ENCODE measurements around the gene LHX3.
A peak's percentile ranks its signal among the peaks of the same experiment; 100 is the strongest.

The LHX3 gene

DNA sequence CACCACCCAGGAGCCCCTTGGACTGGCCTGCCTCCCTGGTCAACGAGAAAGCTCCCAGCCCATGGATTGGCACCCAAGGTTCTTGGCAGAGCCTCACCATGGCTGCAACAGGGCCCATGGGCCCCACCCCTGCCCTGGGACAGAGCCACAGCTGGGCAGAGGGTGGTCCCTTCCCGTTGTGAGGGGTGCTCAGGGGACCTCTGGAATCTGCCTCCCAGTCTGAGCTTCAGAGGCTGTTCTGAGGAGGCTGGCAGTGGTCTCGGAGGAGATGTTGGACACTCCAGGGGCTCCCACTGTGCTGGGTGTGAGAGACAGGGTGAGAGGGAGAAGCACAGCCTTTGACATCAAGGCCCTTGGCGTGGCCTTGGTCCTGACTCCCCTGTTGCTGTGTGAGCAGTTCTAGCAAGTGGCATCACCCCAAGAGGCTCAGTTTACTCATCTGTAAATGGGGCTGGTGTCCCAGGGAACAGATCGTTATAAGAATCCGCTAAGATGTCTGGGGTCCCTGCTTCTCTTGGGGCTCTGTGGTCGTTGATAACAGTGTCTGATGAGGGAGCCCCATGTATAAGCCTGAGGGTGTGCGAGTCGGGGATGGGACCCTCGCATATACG lies 33.0 kb downstream of the LHX3 start:
- Mint-ChIP-seq H3K27ac (no peak overlapping the region), H3K4me1 (peaks cover 9 to 13% of the 10 kb centered on the region in 2 donors), H3K36me3 (no peaks in the 10 kb centered on the region), H3K9me3 (no peaks in the 10 kb centered on the region), H3K27me3 (peaks cover 22 to 42% of the 10 kb centered on the region in 2 donors), H3K4me3 (no peak overlapping the region)
- no peak for DNase-seq
- no peak for ATAC-seq (replicated peaks)

DNA sequence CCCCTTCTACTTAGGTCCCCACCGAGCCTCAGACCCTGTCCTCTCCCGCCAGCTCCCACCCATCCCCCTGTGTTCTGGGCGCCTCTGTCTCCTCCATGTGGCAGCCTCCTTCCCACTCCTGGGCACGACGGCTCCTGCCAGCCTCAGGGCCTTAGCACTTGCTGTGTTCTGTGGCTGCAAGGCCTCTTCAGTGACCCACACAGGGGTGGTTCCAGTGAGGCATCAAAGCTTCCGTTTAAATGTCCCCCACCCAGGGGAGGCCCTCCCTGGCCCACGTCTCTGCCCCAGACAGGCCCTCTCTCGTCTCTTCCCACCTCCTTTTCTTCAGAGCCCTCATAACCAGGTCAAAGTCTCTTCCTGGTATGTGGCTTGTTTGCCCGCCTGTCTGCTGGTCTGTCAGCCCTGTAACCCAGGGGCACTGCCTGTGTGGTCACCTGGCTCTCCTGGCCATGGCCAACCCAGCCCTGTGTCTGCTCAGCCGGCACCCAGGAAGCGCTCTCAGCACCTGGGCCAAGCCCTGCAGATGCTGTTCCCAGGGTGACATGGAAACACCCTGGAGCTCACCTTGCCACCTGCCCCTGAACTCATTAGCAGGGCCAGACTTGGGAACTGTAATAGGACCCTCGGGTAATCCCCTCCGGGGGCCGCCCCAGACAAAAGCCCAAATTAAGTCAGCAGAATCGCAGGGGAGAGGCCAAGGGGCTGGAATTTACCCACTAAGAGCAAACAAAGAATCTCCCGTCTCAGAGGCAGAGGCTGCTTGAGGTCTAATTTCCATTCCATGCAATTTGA lies 33.7 kb downstream of the LHX3 start:
- ATAC-seq (replicated peaks) (no peak), DNase-seq (no peak)
- H3K27me3 Mint-ChIP-seq, result peaks cover 22 to 42% of the 10 kb centered on the region in 2 donors
- peaks cover 9 to 13% of the 10 kb centered on the region in 2 donors for H3K4me1 Mint-ChIP-seq
- H3K36me3 Mint-ChIP-seq, result no peaks in the 10 kb centered on the region
- H3K9me3 Mint-ChIP-seq, result no peaks in the 10 kb centered on the region
- no peak overlapping the region for H3K4me3 Mint-ChIP-seq
- peak overlapping the region; percentile 16 for H3K27ac Mint-ChIP-seq

DNA sequence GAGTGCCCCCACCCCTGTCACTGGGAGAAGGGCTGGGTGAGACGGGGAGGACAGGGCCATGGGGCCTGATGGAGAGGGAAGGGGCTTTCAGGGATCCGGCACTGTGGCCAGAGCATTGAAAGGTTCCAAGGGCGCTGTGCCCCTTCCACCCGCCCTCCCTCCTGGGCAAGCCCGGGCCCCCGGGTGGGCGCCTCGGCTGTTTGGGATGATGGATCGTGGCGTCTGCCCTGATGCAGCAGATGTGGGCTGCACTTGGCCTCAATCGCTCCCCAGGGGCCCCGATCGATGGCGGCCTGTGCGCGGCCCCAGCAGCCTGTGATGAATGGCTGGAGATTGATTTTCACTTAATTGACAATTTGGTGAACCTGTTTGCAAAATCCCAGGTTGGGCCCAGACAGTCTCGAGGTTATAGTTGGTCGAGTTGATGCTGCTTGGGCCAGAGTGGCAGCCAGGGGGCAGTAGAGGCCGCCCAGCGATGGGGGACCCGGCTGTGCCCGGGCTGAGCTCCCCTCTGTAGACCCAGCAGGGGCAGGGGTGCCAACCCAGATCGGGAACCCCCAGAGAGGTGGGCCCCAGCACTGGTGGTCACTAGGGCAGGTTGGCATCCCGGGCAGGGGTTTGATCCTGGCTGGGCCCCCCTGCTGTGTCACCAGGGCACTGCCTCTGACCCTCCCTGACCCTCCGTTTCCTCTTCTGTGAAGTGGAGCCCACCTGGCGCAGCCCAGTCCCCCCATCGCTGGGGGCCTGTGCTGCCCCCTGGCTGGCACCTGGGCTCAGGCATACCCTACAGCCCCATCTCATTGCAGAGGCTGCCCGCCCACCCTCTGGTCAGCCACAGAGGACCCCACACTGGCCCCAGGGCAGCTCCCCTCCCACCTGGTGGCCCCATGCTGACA lies 34.7 kb downstream of the LHX3 start:
- ATAC-seq (replicated peaks) (peak; percentile 92 to 96), DNase-seq (peak; percentile 39)
- Mint-ChIP-seq H3K4me1 (peaks cover 9 to 13% of the 10 kb centered on the region in 2 donors), H3K9me3 (no peaks in the 10 kb centered on the region), H3K27ac (peak overlapping the region; percentile 16), H3K4me3 (no peak overlapping the region), H3K27me3 (peaks cover 22 to 42% of the 10 kb centered on the region in 2 donors), H3K36me3 (no peaks in the 10 kb centered on the region)

DNA sequence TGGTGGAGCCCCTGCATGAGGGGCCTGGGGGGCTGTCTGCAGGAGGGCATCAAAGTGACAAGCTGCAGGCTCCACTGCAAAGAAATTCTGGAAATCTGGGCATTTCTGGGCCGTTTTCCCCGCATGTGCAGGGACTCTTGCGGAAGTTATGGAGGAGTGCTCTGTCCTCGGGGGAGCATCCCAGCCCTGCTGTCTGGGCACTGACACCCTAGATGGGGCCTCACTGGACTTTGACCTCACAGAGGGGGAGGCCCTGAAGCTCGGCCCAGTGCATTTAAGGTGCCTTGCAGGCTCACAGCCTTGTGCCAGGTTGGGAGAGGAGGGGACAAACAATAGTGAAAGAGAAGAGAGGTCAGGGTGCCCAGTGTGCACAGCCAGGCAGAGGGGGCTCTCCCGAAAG lies 35.4 kb downstream of the LHX3 start:
- Mint-ChIP-seq H3K27me3 (peaks cover 22 to 42% of the 10 kb centered on the region in 2 donors), H3K36me3 (no peaks in the 10 kb centered on the region)
- no peak for ATAC-seq (replicated peaks)

DNA sequence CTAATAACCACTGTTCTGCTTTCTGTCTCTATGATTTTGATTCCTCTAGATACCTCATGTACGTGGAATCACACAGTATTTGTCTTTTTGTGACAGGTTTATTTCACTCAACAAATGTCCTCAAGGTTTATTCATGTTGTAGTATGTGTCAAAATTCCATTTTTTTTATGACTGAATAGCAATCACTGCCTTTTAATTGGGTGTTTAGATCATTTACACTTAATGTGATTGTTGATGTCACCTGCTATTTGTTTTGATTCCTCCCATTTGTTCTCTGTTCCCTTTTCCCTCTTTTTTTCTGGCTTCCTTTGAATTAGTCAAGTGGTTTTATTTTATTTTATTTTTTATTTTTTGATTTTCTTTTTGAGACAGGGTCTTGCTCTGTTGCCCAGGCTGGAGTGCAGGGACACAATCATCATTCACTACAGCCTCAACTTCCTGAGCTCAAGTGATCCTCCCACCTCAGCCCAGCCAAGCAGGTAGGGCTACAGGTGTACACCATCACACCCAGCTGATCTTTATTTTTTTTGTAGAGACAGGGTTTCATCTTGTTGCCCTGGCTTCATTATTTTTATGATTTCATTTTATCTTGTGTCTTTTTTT lies 41.6 kb downstream of the LHX3 start:
- H3K4me3 Mint-ChIP-seq, result no peak overlapping the region
- H3K9me3 Mint-ChIP-seq, result peaks cover 5 to 6% of the 10 kb centered on the region in 2 donors
- no peak for ATAC-seq (replicated peaks)
- peaks cover 11 to 23% of the 10 kb centered on the region in 2 donors for H3K27me3 Mint-ChIP-seq
- no peak for DNase-seq
- peaks cover 3% of the 10 kb centered on the region in 2 donors for H3K36me3 Mint-ChIP-seq
- no peaks in the 10 kb centered on the region for H3K4me1 Mint-ChIP-seq
- no peak overlapping the region for H3K27ac Mint-ChIP-seq

More for the DNA sequence above, 35.4 kb downstream of the LHX3 start:
- Mint-ChIP-seq H3K4me3 (no peak overlapping the region), H3K27ac (no peak overlapping the region), H3K4me1 (peaks cover 9 to 13% of the 10 kb centered on the region in 2 donors), H3K9me3 (no peaks in the 10 kb centered on the region)
- no peak for DNase-seq

DNA sequence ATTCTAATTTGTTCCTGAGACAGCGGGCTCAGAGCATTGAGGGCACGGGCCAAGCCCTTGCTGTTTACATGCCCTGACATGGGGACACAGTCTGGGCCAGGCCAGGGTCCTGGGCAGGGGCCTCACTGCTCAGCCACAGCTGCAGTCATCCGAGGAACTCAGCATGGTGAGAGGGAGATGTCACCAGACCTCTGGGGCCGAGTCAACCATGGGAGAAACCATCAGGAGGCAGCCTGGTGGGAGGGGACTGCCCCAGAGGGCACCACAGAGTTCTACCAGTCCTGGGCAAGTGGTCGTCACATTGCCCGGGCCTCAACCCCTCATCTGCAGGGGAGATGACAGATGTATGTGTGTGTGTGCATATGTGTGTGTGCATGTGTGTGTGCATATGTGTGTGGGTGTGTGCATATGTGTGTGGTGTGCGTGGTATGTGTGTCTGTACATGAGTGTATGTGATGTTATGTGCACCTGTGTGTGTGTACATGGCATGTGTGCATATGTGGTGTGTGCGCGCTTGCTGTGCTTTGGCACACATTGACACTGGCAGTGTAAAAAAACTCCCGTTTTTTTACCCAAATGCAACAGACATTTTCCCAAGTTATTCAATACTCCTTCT lies 43.8 kb downstream of the LHX3 start:
- no peak for DNase-seq
- Mint-ChIP-seq H3K27me3 (peaks cover 16 to 26% of the 10 kb centered on the region in 2 donors), H3K27ac (no peak overlapping the region), H3K4me3 (no peak overlapping the region), H3K4me1 (no peaks in the 10 kb centered on the region), H3K9me3 (peaks cover 5 to 6% of the 10 kb centered on the region in 2 donors), H3K36me3 (peaks cover 3% of the 10 kb centered on the region in 2 donors)
- peak in 1 of 2 donors; percentile 54 for ATAC-seq (replicated peaks)

DNA sequence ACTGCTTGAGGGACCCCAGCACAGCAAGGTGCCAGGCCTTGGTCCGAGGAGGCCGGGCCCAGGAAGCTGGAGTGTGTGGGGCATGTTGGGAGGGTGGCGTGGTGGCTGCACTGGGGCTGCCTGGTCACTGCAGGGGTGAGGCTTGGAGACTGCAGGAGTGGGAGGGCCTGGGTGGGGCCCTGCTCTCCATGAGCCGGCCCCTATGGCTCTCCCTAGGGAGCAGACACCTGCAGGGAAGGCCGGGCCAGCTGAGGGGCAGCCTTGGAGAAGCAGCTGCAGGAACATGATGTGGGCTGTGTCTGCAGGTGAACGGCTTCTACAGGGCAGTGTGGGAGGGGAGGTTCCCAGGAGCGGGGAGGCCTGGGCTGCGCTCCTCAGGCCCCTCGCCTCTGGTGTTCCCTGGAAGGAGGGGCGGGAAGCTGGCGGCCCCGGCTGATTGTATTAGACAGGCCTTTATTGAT lies 44.5 kb downstream of the LHX3 start:
- DNase-seq (no peak), ATAC-seq (replicated peaks) (no peak)
- Mint-ChIP-seq H3K27ac (no peak overlapping the region), H3K9me3 (peaks cover 5 to 6% of the 10 kb centered on the region in 2 donors), H3K27me3 (peaks cover 20 to 32% of the 10 kb centered on the region in 2 donors), H3K36me3 (peaks cover 3% of the 10 kb centered on the region in 2 donors), H3K4me1 (no peaks in the 10 kb centered on the region), H3K4me3 (no peak overlapping the region)

DNA sequence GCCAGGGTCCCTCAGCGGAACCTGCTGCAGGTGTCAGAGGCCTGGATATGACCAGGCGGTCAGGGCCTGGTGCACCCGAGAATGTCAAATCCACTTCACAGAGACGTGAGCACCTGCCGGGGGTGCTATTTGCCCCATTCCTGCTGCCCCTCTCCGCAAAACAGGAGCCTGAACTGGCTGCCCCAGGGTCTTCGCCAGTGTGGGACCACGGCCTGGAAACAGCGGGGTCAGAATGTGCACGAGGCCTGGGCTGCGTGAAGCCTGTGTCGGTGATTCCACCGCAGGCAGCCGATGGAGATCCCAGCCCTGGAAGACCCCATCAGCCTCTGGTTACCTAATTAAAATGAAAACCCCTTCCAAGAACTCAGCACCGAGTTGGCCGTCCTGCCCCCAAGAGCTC lies 45.1 kb downstream of the LHX3 start:
- ATAC-seq (replicated peaks) (no peak), DNase-seq (no peak)
- peaks cover 5 to 6% of the 10 kb centered on the region in 2 donors for H3K9me3 Mint-ChIP-seq
- no peak overlapping the region for H3K4me3 Mint-ChIP-seq
- peaks cover 26 to 37% of the 10 kb centered on the region in 2 donors for H3K27me3 Mint-ChIP-seq
- no peak overlapping the region for H3K27ac Mint-ChIP-seq
- peaks cover 3% of the 10 kb centered on the region in 2 donors for H3K36me3 Mint-ChIP-seq
- H3K4me1 Mint-ChIP-seq, result no peaks in the 10 kb centered on the region

DNA sequence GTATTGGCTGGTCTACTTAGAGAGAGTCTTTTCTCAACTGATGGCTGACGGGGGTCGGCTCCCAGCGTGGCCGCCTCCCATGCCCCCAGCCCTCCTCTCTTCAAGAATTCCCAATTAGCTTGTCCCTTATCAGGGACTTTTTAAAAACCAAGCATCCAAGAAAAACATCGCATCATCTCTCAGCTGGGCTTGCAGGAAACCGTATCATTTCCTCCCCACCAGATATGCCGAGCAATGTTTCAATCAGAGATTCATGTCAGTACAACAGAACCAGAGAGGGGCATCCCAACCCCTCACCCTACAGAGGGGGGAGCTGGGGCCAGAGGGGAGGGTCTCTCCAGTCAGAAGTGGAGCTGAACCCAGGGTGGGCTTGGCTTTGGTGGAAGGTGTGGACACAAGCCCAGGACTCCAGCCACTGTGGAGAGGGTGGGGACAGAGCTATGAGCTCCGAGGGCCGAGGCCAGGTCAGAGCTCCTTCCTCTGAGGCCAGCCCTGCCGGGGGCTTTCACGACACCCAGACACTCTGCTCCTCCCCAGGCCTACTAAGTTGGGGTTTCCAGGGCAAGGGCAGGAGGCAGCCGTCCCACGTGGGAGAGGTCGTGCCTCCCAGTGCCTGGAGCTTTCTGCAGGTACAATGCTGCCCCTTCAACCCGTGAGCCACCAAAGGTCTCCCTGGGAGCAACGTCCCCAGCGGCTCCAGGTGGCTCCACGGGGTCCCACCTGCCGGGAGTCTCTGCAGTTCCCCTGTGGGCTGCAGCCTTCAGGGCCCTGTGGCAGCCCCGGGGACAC lies 47.3 kb downstream of the LHX3 start:
- Mint-ChIP-seq H3K4me3 (no peak overlapping the region), H3K4me1 (no peaks in the 10 kb centered on the region), H3K36me3 (no peaks in the 10 kb centered on the region), H3K27me3 (peaks cover 26 to 34% of the 10 kb centered on the region in 2 donors), H3K27ac (no peak overlapping the region), H3K9me3 (no peaks in the 10 kb centered on the region)
- ATAC-seq (replicated peaks) (no peak), DNase-seq (no peak)

DNA sequence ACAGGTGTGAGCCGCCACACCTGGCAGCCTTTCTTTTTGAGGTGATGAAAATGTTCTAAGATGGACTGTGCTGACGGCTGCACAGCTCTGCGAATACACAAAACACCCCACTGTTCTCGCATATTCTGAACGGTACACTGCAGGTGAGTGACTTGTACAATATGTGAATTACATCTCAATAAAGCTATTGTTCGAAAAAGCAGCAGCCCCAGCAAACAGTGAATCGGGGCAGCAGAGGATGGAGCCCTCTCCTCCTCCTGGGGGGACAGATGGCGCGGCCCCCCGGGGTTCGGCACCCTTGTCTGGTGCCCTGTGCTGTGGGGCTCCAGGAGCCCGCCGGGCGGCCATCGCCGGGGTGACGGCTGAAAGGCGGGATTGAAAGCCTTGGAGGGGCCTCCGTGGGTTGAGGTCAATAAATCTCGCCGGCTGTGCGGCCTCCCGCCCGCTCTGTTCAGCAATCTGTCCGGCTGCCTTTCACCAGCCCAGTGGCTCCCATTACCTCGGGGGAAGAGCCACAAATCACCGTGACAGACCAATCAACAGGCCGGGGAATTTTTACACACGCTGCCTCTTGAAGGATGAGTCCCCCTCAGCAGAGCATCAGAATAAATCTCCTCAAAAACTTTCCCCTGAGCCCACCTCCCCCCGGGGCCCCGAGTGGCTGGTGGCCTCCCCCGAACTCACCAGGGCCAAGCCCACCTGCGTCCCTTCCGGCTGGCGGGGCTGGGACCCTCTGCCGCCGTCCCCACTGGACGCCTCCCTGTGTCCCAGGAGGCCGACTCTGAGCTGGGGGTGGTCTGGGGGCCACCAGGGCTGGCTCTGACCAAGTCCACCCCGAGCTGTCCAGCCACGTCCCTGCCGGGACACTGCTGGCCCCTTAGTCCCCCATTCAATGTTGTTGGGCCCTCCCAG lies 48.5 kb downstream of the LHX3 start:
- H3K9me3 Mint-ChIP-seq, result no peaks in the 10 kb centered on the region
- H3K36me3 Mint-ChIP-seq, result no peaks in the 10 kb centered on the region
- DNase-seq (no peak), ATAC-seq (replicated peaks) (no peak)
- no peaks in the 10 kb centered on the region for H3K4me1 Mint-ChIP-seq
- H3K4me3 Mint-ChIP-seq, result no peak overlapping the region
- no peak overlapping the region for H3K27ac Mint-ChIP-seq
- peaks cover 26 to 34% of the 10 kb centered on the region in 2 donors for H3K27me3 Mint-ChIP-seq

DNA sequence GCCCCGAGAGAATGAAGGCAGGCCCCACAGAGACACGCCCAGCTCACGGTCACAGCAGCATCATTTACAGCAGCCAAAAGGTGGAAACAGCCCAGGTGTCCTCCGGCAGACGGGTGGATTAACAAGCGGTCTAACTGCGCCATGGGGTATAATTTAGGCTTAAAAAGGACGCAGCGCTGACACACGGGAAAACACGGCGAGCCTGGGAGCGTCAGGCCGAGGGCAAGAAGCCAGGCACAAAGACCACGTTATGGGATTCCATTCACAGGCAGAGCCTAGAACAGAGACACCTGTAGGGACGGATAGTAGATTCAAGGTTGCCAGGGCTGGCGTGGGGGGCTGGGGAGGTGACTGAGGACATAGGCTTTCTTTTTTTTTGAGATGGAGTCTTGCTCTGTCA lies 49.4 kb downstream of the LHX3 start:
- Mint-ChIP-seq H3K27me3 (peaks cover 21 to 34% of the 10 kb centered on the region in 2 donors), H3K27ac (no peak overlapping the region)
- ATAC-seq (replicated peaks), result no peak

DNA sequence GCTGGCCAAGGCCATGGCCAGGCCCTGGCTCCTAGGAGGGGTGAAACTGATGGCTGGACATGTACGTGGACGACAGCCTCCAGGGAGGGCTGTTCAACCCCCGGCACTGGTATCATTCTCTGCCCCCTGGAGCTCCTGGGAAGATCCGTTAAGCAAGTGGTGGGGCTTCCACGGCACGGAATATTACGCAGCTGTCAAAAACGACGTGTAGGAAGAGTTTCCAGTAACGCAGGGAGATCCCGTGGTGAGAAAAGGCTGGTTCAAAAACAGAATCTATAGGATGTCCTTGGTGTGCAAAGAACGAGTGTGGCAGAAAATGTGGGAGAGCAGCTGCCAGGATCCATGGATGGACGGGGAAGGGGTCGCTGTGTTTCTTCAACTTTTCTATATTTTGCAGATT lies 50.0 kb downstream of the LHX3 start:
- H3K9me3 Mint-ChIP-seq, result no peaks in the 10 kb centered on the region
- no peak overlapping the region for H3K27ac Mint-ChIP-seq
- H3K27me3 Mint-ChIP-seq, result peaks cover 21 to 28% of the 10 kb centered on the region in 2 donors
- H3K4me3 Mint-ChIP-seq, result no peak overlapping the region
- no peaks in the 10 kb centered on the region for H3K4me1 Mint-ChIP-seq
- H3K36me3 Mint-ChIP-seq, result no peaks in the 10 kb centered on the region
- ATAC-seq (replicated peaks) (no peak), DNase-seq (no peak)

More for the DNA sequence above, 49.4 kb downstream of the LHX3 start:
- Mint-ChIP-seq H3K36me3 (no peaks in the 10 kb centered on the region), H3K4me1 (no peaks in the 10 kb centered on the region), H3K4me3 (no peak overlapping the region), H3K9me3 (no peaks in the 10 kb centered on the region)
- DNase-seq, result no peak

Data from stimulated activated naive B cell treated with anti-CD40 and anti-IgM and Interleukin-4, amounts not matched to agents 10 μg/mL and 1 μg/mL and 100 μg/mL, for 72 hours (primary cell).